IPS DF 6.9 (cell line): Measurements from ENCODE around the gene ASTN2.

Experiments used
- DNase-seq: peaks from one replicate; pipeline ENCODE4 v3.0.0-alpha.2; 2013; ENCODE audit warnings: low read depth, low spot score
- H3K27ac ChIP-seq: one replicate; pipeline ENCODE4 v1.5.1; 2013; ENCODE audit warnings: low read length, control low read depth
- H3K27me3 ChIP-seq: 2 replicates; pipeline ENCODE4 v1.6.1; 2013; ENCODE audit warnings: mild to moderate bottlenecking, low read length; ENCODE audit not compliant: control insufficient read depth, insufficient read depth
- H3K36me3 ChIP-seq: 2 replicates; pipeline ENCODE4 v1.6.1; 2013; ENCODE audit warnings: low read length; ENCODE audit not compliant: control insufficient read depth, insufficient read depth
- H3K4me1 ChIP-seq: 2 replicates; pipeline ENCODE4 v1.6.1; 2013; ENCODE audit warnings: low read length; ENCODE audit not compliant: control insufficient read depth, insufficient read depth
- H3K4me3 ChIP-seq: 2 replicates; pipeline ENCODE4 v1.5.1; 2013; ENCODE audit warnings: mild to moderate bottlenecking, low read length
- H3K9me3 ChIP-seq: 2 replicates; pipeline ENCODE4 v1.6.1; 2013; ENCODE audit warnings: low read length, inconsistent platforms; ENCODE audit not compliant: control insufficient read depth, insufficient read depth
- WGBS: extraction: QIAGEN DNeasy Blood & Tissue Kit; methylation state at CpG from one replicate; pipeline ENCODE4 v1.1.7; 2013; ENCODE audit warnings: mixed read lengths, missing lambda C conversion rate; ENCODE audit not compliant: insufficient read length, insufficient coverage; 5-methylcytosine and 5-hydroxymethylcytosine counted together

Gene ASTN2

DNA sequence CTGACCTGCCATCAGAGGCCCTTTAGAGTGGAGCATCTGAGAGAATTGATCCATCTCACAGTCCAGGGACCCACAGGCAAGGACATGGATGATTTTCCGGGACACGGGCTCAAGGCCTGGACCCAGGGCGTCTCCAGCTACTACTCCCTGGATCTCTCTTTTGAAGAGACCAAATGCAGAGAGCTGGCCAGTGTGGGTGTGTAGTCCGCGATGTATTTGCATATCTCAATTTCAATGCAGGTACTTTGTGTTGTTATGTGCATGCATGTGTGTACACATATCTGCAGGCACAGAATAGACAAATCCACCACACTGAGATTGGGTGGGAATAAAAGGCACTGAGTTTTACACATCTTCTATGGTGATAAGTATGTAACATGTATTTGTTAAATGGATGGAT, 30.8 kb upstream of the ASTN2 start:
- Histone ChIP-seq H3K4me3 (no peak overlapping the region), H3K9me3 (no peaks in the 10 kb centered on the region), H3K27me3 (no peaks in the 10 kb centered on the region), H3K27ac (no peak overlapping the region), H3K4me1 (no peaks in the 10 kb centered on the region), H3K36me3 (no peaks in the 10 kb centered on the region)
- DNase-seq: no peak
- no CpG with 5 or more reads among the region's 5 CpGs for WGBS

DNA sequence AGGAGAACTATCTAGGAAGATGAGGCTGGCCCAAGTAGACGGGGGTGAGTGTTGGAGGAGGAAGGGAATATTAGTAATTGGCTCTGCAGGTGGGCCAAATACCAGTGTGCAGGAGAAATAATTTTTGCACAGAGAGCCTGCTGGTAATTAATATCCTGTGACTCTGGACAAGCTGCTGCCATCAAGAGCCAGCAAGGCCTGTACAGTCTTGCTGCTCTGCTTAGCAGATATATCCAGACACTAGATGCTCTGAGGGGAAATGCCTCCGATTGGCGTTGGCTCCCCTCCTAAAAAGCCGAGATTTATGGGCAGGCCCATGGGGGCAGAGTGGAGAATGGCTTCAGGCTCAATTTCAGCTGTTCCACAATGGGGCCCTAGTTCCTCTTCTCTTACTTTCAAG, 29.6 kb upstream of the ASTN2 start:
- no CpG with 5 or more reads among the region's 4 CpGs for WGBS

DNA sequence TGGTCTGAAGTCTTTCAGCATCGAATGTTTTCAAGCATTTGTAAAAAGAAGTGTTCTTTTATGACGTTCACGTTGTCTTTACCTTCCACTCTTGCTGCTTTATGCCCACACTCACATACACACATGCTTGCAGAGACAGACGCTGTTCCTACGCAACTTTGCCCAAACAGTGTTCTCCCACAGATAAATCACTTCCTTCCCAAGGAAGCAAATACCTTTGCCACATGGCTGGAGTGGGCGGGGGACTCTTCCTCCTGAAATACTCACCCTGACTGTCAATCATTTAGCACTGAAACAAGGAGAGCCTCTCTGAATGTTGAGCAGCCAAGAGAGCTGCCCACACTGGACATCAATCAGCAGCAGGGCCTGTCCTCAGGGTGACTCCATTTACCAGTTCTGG, 22.4 kb upstream of the ASTN2 start:
- DNase-seq: no peak
- Histone ChIP-seq H3K36me3 (no peaks in the 10 kb centered on the region), H3K9me3 (no peaks in the 10 kb centered on the region), H3K27ac (no peak overlapping the region), H3K4me1 (peaks cover 3% of the 10 kb centered on the region; the same call in 1 of the 2 replicates), H3K4me3 (no peak overlapping the region), H3K27me3 (no peaks in the 10 kb centered on the region)
- no CpG with 5 or more reads among the region's 6 CpGs for WGBS

More for the DNA sequence above, 29.6 kb upstream of the ASTN2 start:
- no peak overlapping the region for H3K4me3 ChIP-seq
- H3K27me3 ChIP-seq: no peaks in the 10 kb centered on the region
- no peak overlapping the region for H3K27ac ChIP-seq
- H3K36me3 ChIP-seq: no peaks in the 10 kb centered on the region
- H3K9me3 ChIP-seq: no peaks in the 10 kb centered on the region
- DNase-seq: no peak
- no peaks in the 10 kb centered on the region for H3K4me1 ChIP-seq

DNA sequence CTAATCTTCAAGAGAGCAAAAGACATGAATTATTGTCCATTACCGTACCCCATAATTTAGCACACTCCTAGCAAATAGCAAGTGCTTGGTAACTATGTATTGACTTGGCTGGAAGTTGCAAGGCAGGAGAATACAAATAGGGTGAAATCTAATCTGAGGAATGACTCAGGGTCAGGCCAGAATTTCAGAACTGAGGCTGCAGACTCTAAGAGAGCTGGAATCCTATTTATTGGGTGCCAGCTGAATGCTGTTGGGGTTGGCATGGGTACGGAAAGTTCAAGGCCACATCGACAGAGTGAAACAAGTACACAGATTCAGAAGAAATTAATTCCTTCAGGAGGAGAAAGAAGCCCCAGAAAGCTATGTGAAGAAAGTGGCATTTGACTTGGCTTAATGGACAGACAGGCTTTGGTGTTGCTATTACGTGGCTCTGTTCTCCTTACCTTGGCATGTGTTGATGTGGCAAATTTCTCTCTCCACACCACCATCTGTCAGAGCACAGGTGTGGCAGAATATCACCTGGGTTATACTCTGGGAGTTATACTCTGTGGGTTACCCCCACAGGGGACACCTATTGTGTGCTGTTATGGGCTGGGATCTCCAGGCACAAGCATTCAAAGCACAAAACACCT, 20.9 kb upstream of the ASTN2 start:
- DNase-seq: no peak
- H3K27ac ChIP-seq: no peak overlapping the region
- no CpG with 5 or more reads among the region's 4 CpGs for WGBS
- no peaks in the 10 kb centered on the region for H3K36me3 ChIP-seq
- no peaks in the 10 kb centered on the region for H3K27me3 ChIP-seq
- H3K9me3 ChIP-seq: no peaks in the 10 kb centered on the region
- no peak overlapping the region for H3K4me3 ChIP-seq
- H3K4me1 ChIP-seq: peaks cover 3% of the 10 kb centered on the region; the same call in 1 of the 2 replicates

DNA sequence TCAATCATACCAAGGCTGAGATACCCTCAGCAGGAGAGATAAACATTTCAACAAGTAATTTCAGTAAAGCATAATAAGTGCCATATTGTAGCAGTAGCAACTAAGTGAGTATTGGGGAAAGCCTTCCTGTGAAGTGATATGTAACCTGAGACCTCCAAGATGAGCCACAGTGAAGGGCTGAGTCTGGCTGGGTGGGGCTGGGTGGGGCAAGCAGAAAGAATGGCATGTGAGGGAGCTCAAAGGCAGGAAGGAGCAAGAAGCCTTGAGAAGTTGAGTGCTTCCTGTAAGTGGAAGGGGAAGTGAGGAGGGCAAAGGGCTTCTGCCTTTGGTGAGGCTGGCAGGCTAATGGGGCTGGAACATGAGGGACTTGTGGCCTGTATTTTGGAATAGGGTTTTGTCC, 19.7 kb upstream of the ASTN2 start:
- H3K27me3 ChIP-seq: no peaks in the 10 kb centered on the region
- H3K4me3 ChIP-seq: no peak overlapping the region
- H3K4me1 ChIP-seq: peaks cover 3% of the 10 kb centered on the region; the same call in 1 of the 2 replicates
- no peak for DNase-seq
- H3K27ac ChIP-seq: no peak overlapping the region
- no peaks in the 10 kb centered on the region for H3K9me3 ChIP-seq
- H3K36me3 ChIP-seq: no peaks in the 10 kb centered on the region

DNA sequence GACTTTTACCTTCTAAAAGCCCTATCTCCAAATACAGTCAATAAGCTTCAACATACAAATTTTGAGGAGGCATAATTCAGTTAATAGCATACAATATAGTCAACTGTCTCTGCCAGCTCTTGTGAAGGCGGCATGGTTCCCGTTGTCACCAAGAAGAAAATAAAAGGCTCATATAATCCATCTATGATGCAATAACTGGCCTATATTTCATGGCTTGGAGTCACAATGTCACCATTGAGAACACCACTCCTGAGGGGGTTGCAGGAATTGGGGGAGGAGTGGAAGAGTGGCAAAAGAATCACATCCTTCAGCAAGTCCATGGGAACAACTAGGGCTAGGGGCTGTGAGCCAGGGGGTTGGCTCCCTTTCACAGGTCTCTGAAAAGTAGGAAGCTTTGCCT, 16.0 kb upstream of the ASTN2 start:
- no peak for DNase-seq
- WGBS: no CpG with 5 or more reads among the region's 2 CpGs
- no peaks in the 10 kb centered on the region for H3K36me3 ChIP-seq

DNA sequence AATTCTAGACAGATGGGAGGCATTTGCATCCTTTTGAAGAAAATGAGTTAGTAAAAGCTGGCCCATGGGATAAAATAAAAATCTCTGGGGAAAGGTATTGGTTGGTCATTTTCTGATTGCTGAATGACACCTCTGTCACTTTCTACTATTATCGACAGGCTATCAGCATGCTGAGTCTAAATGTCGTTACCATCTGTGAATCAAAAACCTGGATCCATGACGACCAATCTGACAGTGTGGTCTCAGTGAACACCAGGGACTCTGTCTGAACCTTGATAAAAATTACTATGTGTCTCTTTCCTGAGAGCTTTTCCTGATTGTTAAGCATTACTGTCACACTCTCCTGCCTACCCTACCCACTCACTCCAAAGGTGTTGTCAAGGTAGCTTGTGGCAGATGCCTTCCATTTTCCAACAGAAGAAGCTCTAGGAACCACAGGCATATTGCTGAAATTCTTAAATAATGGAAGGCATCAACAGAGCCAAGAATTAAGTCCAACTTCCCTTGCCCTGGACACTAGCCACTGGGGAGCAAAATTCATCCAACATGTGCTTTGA, 12.6 kb upstream of the ASTN2 start:
- no peaks in the 10 kb centered on the region for H3K9me3 ChIP-seq
- no CpG with 5 or more reads among the region's 3 CpGs for WGBS
- no peaks in the 10 kb centered on the region for H3K27me3 ChIP-seq
- H3K4me1 ChIP-seq: no peaks in the 10 kb centered on the region
- H3K4me3 ChIP-seq: no peak overlapping the region
- no peak overlapping the region for H3K27ac ChIP-seq
- DNase-seq: no peak
- H3K36me3 ChIP-seq: no peaks in the 10 kb centered on the region

More for the DNA sequence above, 16.0 kb upstream of the ASTN2 start:
- Histone ChIP-seq H3K4me3 (no peak overlapping the region), H3K27me3 (no peaks in the 10 kb centered on the region), H3K4me1 (peaks cover 3% of the 10 kb centered on the region; the same call in 1 of the 2 replicates), H3K27ac (no peak overlapping the region), H3K9me3 (no peaks in the 10 kb centered on the region)

DNA sequence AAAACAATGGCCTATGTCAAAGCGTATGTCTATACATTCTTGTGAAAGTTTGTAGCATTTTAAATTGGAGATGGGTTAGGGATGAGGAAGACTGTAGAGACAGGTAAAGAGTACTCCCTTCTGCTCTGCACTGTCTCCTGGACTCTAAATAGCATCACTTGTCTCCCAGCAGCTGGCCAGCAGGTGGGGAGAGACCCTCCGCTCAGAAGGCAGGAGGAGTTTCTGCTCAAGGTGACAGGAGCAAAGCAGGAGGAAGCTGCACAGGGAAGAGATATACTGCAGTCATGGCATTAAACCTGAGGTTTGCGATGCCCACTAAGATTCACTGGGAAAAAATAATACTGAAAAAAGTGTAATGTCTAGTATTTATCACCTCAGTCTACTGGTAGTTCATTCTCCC, 10.7 kb upstream of the ASTN2 start:
- no peaks in the 10 kb centered on the region for H3K36me3 ChIP-seq
- no CpG with 5 or more reads among the region's 3 CpGs for WGBS
- no peaks in the 10 kb centered on the region for H3K27me3 ChIP-seq
- no peak overlapping the region for H3K27ac ChIP-seq
- H3K4me1 ChIP-seq: no peaks in the 10 kb centered on the region
- no peak for DNase-seq
- no peak overlapping the region for H3K4me3 ChIP-seq
- no peaks in the 10 kb centered on the region for H3K9me3 ChIP-seq

DNA sequence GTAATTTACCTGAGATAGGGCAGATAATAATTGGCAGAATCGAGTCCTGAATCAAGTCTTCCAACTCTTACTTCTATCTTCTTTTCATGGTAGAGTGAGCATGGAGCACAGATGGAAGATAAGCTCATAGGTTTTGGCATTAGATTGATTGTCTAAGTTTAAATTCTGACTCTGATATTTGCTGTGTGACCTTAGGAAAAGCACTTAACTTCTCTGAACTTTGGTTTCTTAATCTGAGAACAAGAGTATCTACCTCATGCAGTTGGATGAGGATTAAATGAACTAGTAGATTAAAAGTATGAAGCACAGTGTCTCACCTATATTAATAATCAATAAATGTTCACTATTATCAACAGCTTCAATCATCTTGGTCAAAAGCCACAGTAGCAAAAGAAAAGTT, 9.4 kb upstream of the ASTN2 start:
- H3K36me3 ChIP-seq: no peaks in the 10 kb centered on the region
- no peak overlapping the region for H3K4me3 ChIP-seq
- DNase-seq: no peak
- no peak overlapping the region for H3K27ac ChIP-seq
- no peaks in the 10 kb centered on the region for H3K4me1 ChIP-seq
- peaks cover 2% of the 10 kb centered on the region for H3K27me3 ChIP-seq
- no peaks in the 10 kb centered on the region for H3K9me3 ChIP-seq
- no CpG with 5 or more reads among the region's 1 CpG for WGBS

DNA sequence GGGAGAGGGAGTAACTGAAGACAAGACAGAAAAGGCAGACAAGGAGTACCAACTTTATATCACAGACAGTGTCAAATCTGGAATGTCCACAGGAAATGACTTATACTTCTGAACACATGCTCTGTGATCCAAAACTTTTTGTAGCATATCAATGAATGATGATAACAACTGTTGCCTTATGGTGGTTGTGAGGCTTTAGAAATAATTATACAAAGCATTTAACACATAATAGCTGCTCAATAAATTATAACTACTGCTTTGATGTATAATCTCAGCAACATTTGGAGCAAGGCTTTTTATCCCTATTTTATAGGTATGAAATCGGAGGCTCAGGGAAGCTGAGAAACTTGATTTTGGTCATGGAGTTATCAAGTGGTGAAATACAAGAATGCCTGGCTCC, 3.3 kb upstream of the ASTN2 start:
- Histone ChIP-seq H3K4me3 (no peak overlapping the region), H3K9me3 (no peaks in the 10 kb centered on the region), H3K36me3 (no peaks in the 10 kb centered on the region), H3K4me1 (no peaks in the 10 kb centered on the region), H3K27me3 (peaks cover 32% of the 10 kb centered on the region), H3K27ac (no peak overlapping the region)
- WGBS: no CpG with 5 or more reads among the region's 1 CpG
- no peak for DNase-seq

DNA sequence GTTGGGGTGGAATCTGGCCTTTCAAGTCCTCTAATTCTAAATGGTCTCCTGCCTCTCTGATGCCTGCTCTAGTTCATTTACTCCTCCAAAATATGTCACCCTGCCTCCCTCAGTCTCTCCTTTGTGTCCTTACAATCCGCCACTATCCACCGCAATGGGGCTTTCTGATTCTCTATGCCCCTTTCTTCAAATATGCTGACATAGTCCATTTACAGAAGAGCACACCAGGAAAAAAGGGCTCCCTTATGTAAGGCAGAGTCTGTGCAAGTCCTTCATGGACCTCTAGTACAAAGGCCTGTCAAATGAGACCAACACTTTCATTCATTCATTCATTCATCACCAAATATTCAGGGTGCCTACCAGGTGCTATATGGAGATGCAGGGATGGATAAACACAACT, 2.0 kb upstream of the ASTN2 start:
- no peaks in the 10 kb centered on the region for H3K9me3 ChIP-seq
- H3K4me1 ChIP-seq: peaks cover 3% of the 10 kb centered on the region; the same call in 1 of the 2 replicates
- H3K27ac ChIP-seq: no peak overlapping the region
- H3K36me3 ChIP-seq: no peaks in the 10 kb centered on the region
- no peak overlapping the region for H3K4me3 ChIP-seq
- WGBS: no CpG with 5 or more reads among the region's 2 CpGs
- DNase-seq: no peak
- peaks cover 44% of the 10 kb centered on the region for H3K27me3 ChIP-seq
